ENCODE data around the gene SCFD1.

DNA sequence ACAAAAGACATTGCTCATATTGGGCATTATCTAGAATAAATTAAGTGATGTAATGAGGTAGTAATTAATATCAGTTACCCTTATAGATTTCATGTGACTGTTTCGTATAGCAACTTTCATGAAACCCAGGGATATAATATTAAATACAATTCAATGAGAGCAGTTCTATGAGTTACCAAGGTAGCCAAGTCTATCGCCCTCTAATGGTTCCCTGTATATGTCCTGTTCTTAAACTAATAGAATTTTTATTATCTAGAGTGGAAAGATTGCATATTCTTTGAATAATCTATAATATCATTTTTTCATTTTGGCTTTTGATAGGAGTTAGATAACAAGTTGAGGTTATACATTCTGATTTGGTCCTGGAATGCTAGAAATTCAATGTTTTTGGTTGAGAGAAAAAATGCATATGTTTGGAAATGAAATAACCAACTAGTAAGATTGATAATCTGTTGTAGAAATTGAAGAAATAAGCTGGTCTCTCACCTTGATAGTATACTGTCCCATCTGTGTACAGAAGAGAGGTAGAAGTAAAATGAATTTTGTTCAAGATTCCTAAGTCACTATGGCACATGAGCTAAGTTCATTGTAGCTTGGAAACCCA, 59.7 kb downstream of the SCFD1 start:
- no peak for TF ChIP-seq CTCF (IDR thresholded peaks at IDR 0.05; ENCODE audit: insufficient read depth, low read length, poor library complexity, severe bottlenecking)
- no peak for TF ChIP-seq EZH2phosphoT487 (conservative IDR thresholded peaks at IDR 0.05; ENCODE audit: low read length)
